ENCODE measurements around the gene ZNF528. TPM values are rescaled to one million over a fixed set of nuclear protein-coding genes. Genes with fewer than 3 reads are reported as not detected.

Gene ZNF528
- total RNA-seq, 1 donor from 2014 or later, result 3.9 TPM

DNA sequence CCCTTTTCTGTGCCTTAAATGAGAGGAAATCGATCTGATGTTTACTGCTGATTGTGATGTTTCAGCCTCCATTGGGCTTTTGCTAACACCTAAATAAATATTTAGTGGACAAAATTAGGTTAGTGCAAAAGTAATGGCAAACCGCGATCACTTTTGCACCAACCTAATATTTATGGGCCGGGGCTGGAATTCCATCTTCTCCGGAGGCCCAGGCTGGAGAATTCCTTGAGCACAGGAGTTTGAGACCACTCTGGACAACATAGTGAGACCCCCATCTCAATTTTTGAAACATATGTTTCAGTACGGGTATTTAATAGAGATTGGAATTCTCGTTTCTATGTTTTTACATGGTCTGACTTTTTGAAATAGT, 27.3 kb upstream of the ZNF528 start:
- peaks cover 60% of the 10 kb centered on the region for H3K36me3 Mint-ChIP-seq (ENCODE audit: low read depth, unreplicated experiment)
- H3K4me1 Mint-ChIP-seq (ENCODE audit: unreplicated experiment), result no peaks in the 10 kb centered on the region
- peak overlapping the region; percentile 83 for H3K4me3 Mint-ChIP-seq (ENCODE audit: unreplicated experiment)
- H3K27ac Mint-ChIP-seq (ENCODE audit: unreplicated experiment), result peak overlapping the region; percentile 94
- H3K27me3 Mint-ChIP-seq (ENCODE audit: unreplicated experiment), result peaks cover 2% of the 10 kb centered on the region
- TF ChIP-seq, protein P1, sequence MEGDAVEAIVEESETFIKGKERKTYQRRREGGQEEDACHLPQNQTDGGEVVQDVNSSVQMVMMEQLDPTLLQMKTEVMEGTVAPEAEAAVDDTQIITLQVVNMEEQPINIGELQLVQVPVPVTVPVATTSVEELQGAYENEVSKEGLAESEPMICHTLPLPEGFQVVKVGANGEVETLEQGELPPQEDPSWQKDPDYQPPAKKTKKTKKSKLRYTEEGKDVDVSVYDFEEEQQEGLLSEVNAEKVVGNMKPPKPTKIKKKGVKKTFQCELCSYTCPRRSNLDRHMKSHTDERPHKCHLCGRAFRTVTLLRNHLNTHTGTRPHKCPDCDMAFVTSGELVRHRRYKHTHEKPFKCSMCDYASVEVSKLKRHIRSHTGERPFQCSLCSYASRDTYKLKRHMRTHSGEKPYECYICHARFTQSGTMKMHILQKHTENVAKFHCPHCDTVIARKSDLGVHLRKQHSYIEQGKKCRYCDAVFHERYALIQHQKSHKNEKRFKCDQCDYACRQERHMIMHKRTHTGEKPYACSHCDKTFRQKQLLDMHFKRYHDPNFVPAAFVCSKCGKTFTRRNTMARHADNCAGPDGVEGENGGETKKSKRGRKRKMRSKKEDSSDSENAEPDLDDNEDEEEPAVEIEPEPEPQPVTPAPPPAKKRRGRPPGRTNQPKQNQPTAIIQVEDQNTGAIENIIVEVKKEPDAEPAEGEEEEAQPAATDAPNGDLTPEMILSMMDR (IDR thresholded peaks at IDR 0.05; ENCODE audit: unreplicated experiment), result no peak
- DNase-seq (ENCODE audit: low spot score), result no peak
- peaks cover 47% of the 10 kb centered on the region for H3K9me3 Mint-ChIP-seq (ENCODE audit: unreplicated experiment)

DNA sequence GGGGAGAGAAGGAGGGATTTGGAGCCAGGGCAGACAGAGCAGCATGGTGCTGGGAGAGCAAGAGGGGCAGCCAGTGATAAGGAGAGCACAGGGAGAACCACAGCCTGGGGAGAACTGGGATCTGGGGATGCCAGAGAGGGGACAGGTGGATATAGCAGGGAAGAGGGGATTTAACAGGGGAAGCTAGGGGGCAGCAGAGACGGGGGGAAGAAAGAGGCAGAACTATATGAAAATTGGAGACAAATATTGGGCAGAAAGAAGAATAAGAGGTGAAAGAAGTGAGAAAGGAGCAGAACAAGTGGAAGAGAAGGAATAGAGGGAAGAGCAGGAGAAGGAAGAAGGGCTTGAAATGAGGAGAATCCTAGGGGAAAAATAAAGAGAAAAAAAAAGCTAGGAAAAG, 6.5 kb upstream of the ZNF528 start:
- Mint-ChIP-seq H3K9me3 (ENCODE audit: unreplicated experiment) (peaks cover 22% of the 10 kb centered on the region), H3K4me1 (ENCODE audit: unreplicated experiment) (no peaks in the 10 kb centered on the region), H3K27me3 (ENCODE audit: unreplicated experiment) (peaks cover 9% of the 10 kb centered on the region), H3K4me3 (ENCODE audit: unreplicated experiment) (no peak overlapping the region), H3K36me3 (ENCODE audit: low read depth, unreplicated experiment) (peaks cover 28% of the 10 kb centered on the region), H3K27ac (ENCODE audit: unreplicated experiment) (no peak overlapping the region)
- no peak for DNase-seq (ENCODE audit: low spot score)
- TF ChIP-seq, protein P1 (IDR thresholded peaks at IDR 0.05; ENCODE audit: unreplicated experiment), result no peak

DNA sequence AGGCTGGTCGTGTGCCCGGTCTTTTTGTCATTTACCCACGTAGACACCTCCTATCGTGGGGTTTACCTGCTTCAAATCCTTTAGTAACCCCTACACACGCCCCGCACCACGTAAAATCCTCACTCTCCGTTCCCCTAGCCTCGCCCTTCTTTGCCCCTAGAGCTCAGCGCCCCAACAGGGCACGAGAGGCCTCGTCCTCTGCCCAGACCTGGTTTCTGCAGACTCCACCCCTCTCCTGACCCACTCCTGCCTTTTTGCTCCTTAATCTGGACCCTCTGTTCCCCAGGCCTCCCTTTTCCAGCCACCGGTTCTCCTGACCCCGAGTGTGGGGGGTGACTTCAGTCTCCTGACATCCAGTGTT, 412 bp downstream of the ZNF528 start:
- Mint-ChIP-seq H3K36me3 (ENCODE audit: low read depth, unreplicated experiment) (peaks cover 18% of the 10 kb centered on the region), H3K9me3 (ENCODE audit: unreplicated experiment) (peaks cover 27% of the 10 kb centered on the region)

DNA sequence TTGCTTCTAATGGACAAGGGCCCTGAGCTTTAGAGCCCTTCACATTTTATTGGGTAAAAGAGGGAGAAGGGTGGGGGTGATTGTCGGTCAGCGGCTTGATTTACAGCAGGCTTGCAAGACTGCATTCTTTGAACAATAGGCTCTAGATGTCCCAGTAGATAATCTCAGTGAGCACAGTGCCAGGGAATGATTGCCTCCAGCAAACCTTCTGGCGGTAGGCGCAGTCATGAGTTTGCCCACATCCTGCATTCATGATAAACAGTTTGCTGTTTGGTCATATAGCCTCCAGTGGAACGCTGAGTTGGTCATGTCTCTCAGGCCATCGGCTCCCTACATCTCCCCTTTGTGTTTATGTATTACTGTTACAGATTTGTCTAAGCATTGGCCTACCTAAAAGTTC, 12.6 kb downstream of the ZNF528 start:
- no peak overlapping the region for H3K27ac Mint-ChIP-seq (ENCODE audit: unreplicated experiment)
- TF ChIP-seq, protein P1 (IDR thresholded peaks at IDR 0.05; ENCODE audit: unreplicated experiment), result no peak
- peaks cover 2% of the 10 kb centered on the region for H3K27me3 Mint-ChIP-seq (ENCODE audit: unreplicated experiment)
- H3K4me3 Mint-ChIP-seq (ENCODE audit: unreplicated experiment), result no peak overlapping the region
- peaks cover 40% of the 10 kb centered on the region for H3K36me3 Mint-ChIP-seq (ENCODE audit: low read depth, unreplicated experiment)
- H3K9me3 Mint-ChIP-seq (ENCODE audit: unreplicated experiment), result peaks cover 31% of the 10 kb centered on the region
- no peak for DNase-seq (ENCODE audit: low spot score)
- no peaks in the 10 kb centered on the region for H3K4me1 Mint-ChIP-seq (ENCODE audit: unreplicated experiment)

More for the DNA sequence above, 412 bp downstream of the ZNF528 start:
- Mint-ChIP-seq H3K27ac (ENCODE audit: unreplicated experiment) (peak overlapping the region; percentile 61), H3K4me1 (ENCODE audit: unreplicated experiment) (no peaks in the 10 kb centered on the region), H3K27me3 (ENCODE audit: unreplicated experiment) (peaks cover 3% of the 10 kb centered on the region), H3K4me3 (ENCODE audit: unreplicated experiment) (peak overlapping the region; percentile 82)
- DNase-seq (ENCODE audit: low spot score), result no peak
- TF ChIP-seq, protein P1 (IDR thresholded peaks at IDR 0.05; ENCODE audit: unreplicated experiment), result no peak

DNA sequence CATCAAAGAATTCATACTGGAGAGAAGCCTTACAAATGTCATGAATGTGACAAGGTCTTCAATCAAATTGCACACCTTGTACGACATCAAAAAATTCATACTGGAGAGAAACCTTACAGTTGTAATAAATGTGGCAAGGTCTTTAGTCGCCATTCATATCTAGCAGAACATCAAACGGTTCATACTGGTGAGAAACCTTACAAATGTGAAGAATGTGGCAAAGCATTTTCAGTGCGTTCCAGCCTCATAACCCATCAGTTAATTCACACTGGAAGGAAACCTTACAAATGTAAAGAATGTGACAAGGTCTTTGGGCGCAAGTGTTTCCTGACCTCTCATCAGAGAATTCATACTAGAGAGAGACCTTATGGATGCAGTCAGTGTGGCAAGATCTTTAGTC, 18.1 kb downstream of the ZNF528 start:
- Mint-ChIP-seq H3K9me3 (ENCODE audit: unreplicated experiment) (peaks cover 42% of the 10 kb centered on the region), H3K36me3 (ENCODE audit: low read depth, unreplicated experiment) (peaks cover 30% of the 10 kb centered on the region), H3K27me3 (ENCODE audit: unreplicated experiment) (peaks cover 2% of the 10 kb centered on the region), H3K4me3 (ENCODE audit: unreplicated experiment) (no peak overlapping the region), H3K4me1 (ENCODE audit: unreplicated experiment) (no peaks in the 10 kb centered on the region), H3K27ac (ENCODE audit: unreplicated experiment) (no peak overlapping the region)
- TF ChIP-seq, protein P1 (IDR thresholded peaks at IDR 0.05; ENCODE audit: unreplicated experiment), result no peak
- DNase-seq (ENCODE audit: low spot score), result no peak
